HG03280 (cell line): Measurements from ENCODE around the gene VASH2.
"Not testable (repeated sequence)": the region's sequence is repeated elsewhere in the genome, so short reads cannot be mapped to it uniquely, and the experiment has no call there.

Experiments used
- ATAC-seq: cut with Tn5 transposase; IDR thresholded peaks from one replicate; pipeline ENCODE4 v1.9.1; 2021; ENCODE audit warnings: mild to moderate bottlenecking, moderate library complexity; ENCODE audit not compliant: unreplicated experiment

Gene VASH2

GRCh38 chr1:213017447-213018273 lies 67.3 kb downstream of the VASH2 start:
- no peak for ATAC-seq

DNA sequence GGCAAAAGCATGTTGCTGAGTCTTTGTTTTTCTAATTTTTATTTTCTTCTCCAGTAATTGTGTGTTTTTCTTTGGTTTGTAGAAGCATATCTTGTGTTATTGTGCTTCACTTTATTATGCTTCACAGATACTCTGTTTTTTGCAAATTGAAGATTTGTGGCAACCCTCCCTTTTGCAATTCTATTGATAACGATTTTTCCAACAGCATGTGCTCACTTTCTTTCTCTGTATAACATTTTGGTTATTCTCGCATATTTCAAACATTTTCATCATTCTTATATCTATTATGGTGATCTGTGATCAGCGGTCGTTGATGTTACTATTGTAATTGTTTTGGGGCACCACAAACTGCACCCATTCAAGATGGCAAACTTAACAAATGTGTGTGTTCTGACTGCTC lies 69.1 kb downstream of the VASH2 start:
- ATAC-seq = no peak

DNA sequence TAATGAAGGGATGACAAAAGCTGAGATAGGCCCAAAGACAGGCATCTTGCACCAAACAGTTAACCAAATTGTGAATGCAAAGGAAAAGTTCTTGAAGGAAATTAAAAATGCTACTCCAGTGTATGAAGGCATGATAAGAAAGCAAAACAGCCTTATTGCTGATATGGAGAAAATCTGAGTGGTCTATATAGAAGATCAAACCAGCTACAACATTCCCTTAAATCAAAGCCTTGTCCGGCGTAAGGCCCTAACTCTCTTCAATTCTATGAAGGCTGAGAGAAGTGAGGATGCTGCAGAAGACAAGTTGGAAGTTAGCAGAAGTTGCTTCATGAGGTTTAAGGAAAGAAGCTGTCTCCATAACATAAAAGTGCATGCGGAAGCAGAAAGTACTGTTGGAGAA lies 69.7 kb downstream of the VASH2 start:
- no peak for ATAC-seq

GRCh38 chr1:213027024-213027423 lies 76.7 kb downstream of the VASH2 start:
- not testable (repeated sequence) for ATAC-seq

DNA sequence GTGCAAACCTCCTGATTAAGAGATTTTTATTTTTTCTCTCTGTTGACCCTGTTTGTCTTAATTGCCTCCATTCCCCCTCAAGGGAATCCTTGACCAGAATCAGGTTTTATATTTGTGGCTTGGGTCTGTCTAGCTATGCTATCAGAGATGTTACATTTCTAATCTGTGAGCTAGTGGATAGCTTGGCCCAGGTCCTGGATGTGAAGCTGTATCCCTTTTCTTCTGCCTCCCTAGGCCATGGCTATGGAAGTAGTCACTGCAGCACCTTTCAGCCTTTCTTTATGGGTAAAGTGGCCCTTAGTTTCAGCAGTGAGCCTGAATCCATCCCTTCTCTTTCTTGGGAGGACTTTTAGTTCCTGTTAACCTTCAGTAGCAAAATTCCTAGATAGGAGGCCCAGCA lies 82.3 kb downstream of the VASH2 start:
- ATAC-seq = no peak

DNA sequence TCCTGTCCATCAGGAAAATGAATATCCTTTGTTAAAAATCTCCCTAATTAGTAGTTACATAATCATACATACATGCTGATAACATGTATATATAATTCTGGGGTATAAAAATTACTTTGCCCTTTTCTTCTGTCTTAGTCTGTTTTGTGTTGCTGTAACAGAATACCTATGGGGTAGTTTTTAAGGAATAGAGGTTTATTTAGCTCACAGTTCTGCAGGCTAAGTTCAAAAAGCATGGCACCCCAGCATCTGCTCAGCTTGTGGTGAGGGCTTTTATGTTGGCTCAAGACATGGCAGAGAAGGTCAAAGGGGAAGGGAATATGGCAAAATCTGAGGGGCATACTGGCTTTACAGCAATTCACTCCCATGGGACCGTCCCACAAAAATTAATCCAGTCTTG lies 84.4 kb downstream of the VASH2 start:
- no peak for ATAC-seq

DNA sequence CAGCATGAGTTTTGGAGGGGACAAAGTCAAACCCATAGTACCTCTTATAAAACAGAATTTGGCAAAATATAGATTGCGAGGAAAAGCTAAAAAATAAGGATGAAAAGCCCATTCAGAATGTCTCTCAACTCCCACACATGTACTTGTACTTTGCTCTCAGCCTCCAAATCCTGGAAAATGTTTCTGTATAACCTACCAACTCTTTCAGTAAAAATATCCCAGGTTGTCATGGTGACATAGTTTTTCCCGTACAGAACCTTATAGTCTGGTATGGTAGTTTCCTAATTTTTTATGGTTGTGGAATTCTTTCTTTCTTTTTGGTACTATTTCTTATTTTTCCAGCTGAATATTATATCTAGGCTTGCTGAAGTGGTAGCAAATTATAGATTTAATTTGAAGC lies 85.2 kb downstream of the VASH2 start:
- ATAC-seq = no peak
